IPS-NIHi11 (cell line): ENCODE results near the gene CLASP2.
"Not testable (repeated sequence)": the region's sequence is repeated elsewhere in the genome, so short reads cannot be mapped to it uniquely, and the experiment has no call there.

Experiments
- DNase-seq: peaks from one replicate; pipeline ENCODE4 v3.0.0; 2012; ENCODE audit warnings: mixed read lengths, low spot score

The CLASP2 gene

GRCh38 chr3:33687406-33688010 lies 30.5 kb downstream of the CLASP2 start:
- DNase-seq = no peak

GRCh38 chr3:33682770-33683169 lies 35.3 kb downstream of the CLASP2 start:
- no peak for DNase-seq

- no peak for DNase-seq
Measured at GRCh38 chr3:33681667-33682066, 36.4 kb downstream of the CLASP2 start.

- no peak for DNase-seq
Measured at GRCh38 chr3:33678073-33678472, 40.0 kb downstream of the CLASP2 start.

GRCh38 chr3:33673436-33673835 lies 44.6 kb downstream of the CLASP2 start:
- DNase-seq = not testable (repeated sequence)

- DNase-seq = peak; percentile 25
Measured at GRCh38 chr3:33668618-33669017, 49.4 kb downstream of the CLASP2 start.

GRCh38 chr3:33665294-33665693 lies 52.8 kb downstream of the CLASP2 start:
- DNase-seq = no peak

- no peak for DNase-seq
Measured at GRCh38 chr3:33664195-33664594, 53.9 kb downstream of the CLASP2 start.

GRCh38 chr3:33663042-33663441 lies 55.0 kb downstream of the CLASP2 start:
- DNase-seq = no peak

GRCh38 chr3:33659856-33660434 lies 58.1 kb downstream of the CLASP2 start:
- DNase-seq = no peak

GRCh38 chr3:33658991-33659848 lies 58.8 kb downstream of the CLASP2 start:
- peak; percentile 79 for DNase-seq

GRCh38 chr3:33658621-33658990 lies 59.4 kb downstream of the CLASP2 start:
- DNase-seq = no peak

GRCh38 chr3:33658039-33658438 lies 60.0 kb downstream of the CLASP2 start:
- DNase-seq = no peak

GRCh38 chr3:33652736-33653135 lies 65.3 kb downstream of the CLASP2 start:
- no peak for DNase-seq

GRCh38 chr3:33651101-33651500 lies 67.0 kb downstream of the CLASP2 start:
- DNase-seq = not testable (repeated sequence)

- no peak for DNase-seq
Measured at GRCh38 chr3:33650495-33650894, 67.6 kb downstream of the CLASP2 start.

- DNase-seq = no peak
Measured at GRCh38 chr3:33648793-33649192, 69.3 kb downstream of the CLASP2 start.

- DNase-seq = no peak
Measured at GRCh38 chr3:33646406-33646805, 71.6 kb downstream of the CLASP2 start.

- DNase-seq = peak; percentile 62
Measured at GRCh38 chr3:33645060-33645647, 72.9 kb downstream of the CLASP2 start.

- no peak for DNase-seq
Measured at GRCh38 chr3:33644582-33644981, 73.5 kb downstream of the CLASP2 start.

GRCh38 chr3:33642806-33643205 lies 75.2 kb downstream of the CLASP2 start:
- no peak for DNase-seq

GRCh38 chr3:33639889-33640288 lies 78.2 kb downstream of the CLASP2 start:
- no peak for DNase-seq

- DNase-seq = no peak
Measured at GRCh38 chr3:33637482-33637881, 80.6 kb downstream of the CLASP2 start.
